GM12891 (cell line): ENCODE measurements around the gene RITA1.

Source experiments
- POLR2A ChIP-seq: IDR thresholded peaks from 2 replicates; pipeline ENCODE4 v1.6.1; 2011; ENCODE audit warnings: low read depth, low read length, control low read depth
- POLR2AphosphoS5 ChIP-seq: IDR thresholded peaks from 2 replicates; pipeline ENCODE4 v1.6.1; 2011; ENCODE audit warnings: low read depth, low read length, control low read depth
- SPI1 ChIP-seq: IDR thresholded peaks from 2 replicates; pipeline ENCODE4 v1.6.1; 2011; ENCODE audit warnings: low read depth, low read length, control low read depth
- TAF1 ChIP-seq: IDR thresholded peaks from 2 replicates; pipeline ENCODE4 v1.6.1; 2011; ENCODE audit warnings: low read depth, low read length, control low read depth

GRCh38 chr12:113195598-113195997, 10.1 kb downstream of the RITA1 start:
- TF ChIP-seq TAF1 (no peak), POLR2A (no peak), POLR2AphosphoS5 (no peak), SPI1 (no peak)
